ENCODE measurements around the gene C8G. TPM values are rescaled to one million over a fixed set of nuclear protein-coding genes. Genes with fewer than 3 reads are reported as not detected.

C8G gene
- polyA plus RNA-seq, 1 donor from 2014 or later: not detected

- TF ChIP-seq CTCF (IDR thresholded peaks at IDR 0.05; ENCODE audit: poor library complexity, severe bottlenecking) (no peak), SMC3 (conservative IDR thresholded peaks at IDR 0.05; ENCODE audit: poor library complexity) (no peak), POLR2AphosphoS5 (IDR thresholded peaks at IDR 0.05) (no peak), EZH2 (IDR thresholded peaks at IDR 0.05; ENCODE audit: borderline replicate concordance, insufficient read depth, low read length, poor library complexity, severe bottlenecking) (no peak), RAD21 (conservative IDR thresholded peaks at IDR 0.05) (no peak), EP300 (conservative IDR thresholded peaks at IDR 0.05; ENCODE audit: poor library complexity, severe bottlenecking) (no peak)
- no peaks in the 10 kb centered on the region for H3K79me2 ChIP-seq (replicated peaks; ENCODE audit: insufficient read depth, low read length)
- no peak overlapping the region for H3K27ac ChIP-seq (ENCODE audit: low read length)
- H2AFZ ChIP-seq (ENCODE audit: low read depth, low read length): no peak overlapping the region
- no peaks in the 10 kb centered on the region for H3K9me3 ChIP-seq (ENCODE audit: low read length)
- no peaks in the 10 kb centered on the region for H3K27me3 ChIP-seq (ENCODE audit: insufficient read depth, low read depth, low read length)
- no peaks in the 10 kb centered on the region for H4K20me1 ChIP-seq (ENCODE audit: insufficient read depth)
- no peaks in the 10 kb centered on the region for H3K9me2 ChIP-seq (ENCODE audit: insufficient read depth, low read length)
- no peaks in the 10 kb centered on the region for H3F3A ChIP-seq (ENCODE audit: insufficient read depth, low read length, poor library complexity, severe bottlenecking)
- no peak overlapping the region for H3K4me2 ChIP-seq (ENCODE audit: low read length)
- H3K36me3 ChIP-seq (ENCODE audit: insufficient read depth, low read length): no peaks in the 10 kb centered on the region
- H3K4me3 ChIP-seq (ENCODE audit: low read length): no peak overlapping the region
- H3K9ac ChIP-seq (ENCODE audit: low read length): no peak overlapping the region
These were observed 8.8 kb downstream of the C8G start for GRCh38 chr9:136953771-136954269.

- Histone ChIP-seq H3K9me2 (ENCODE audit: insufficient read depth, low read length) (no peaks in the 10 kb centered on the region), H3K9me3 (ENCODE audit: low read length) (no peaks in the 10 kb centered on the region), H3K27ac (ENCODE audit: low read length) (no peak overlapping the region), H2AFZ (ENCODE audit: low read depth, low read length) (no peak overlapping the region), H3K79me2 (replicated peaks; ENCODE audit: insufficient read depth, low read length) (no peaks in the 10 kb centered on the region), H3F3A (ENCODE audit: insufficient read depth, low read length, poor library complexity, severe bottlenecking) (no peaks in the 10 kb centered on the region), H3K36me3 (ENCODE audit: insufficient read depth, low read length) (no peaks in the 10 kb centered on the region), H3K9ac (ENCODE audit: low read length) (no peak overlapping the region), H3K27me3 (ENCODE audit: insufficient read depth, low read depth, low read length) (no peaks in the 10 kb centered on the region), H3K4me3 (ENCODE audit: low read length) (no peak overlapping the region), H4K20me1 (ENCODE audit: insufficient read depth) (no peaks in the 10 kb centered on the region), H3K4me2 (ENCODE audit: low read length) (no peak overlapping the region)
- TF ChIP-seq RAD21 (conservative IDR thresholded peaks at IDR 0.05): no peak
These were observed 9.4 kb downstream of the C8G start for GRCh38 chr9:136954270-136955083.

DNA sequence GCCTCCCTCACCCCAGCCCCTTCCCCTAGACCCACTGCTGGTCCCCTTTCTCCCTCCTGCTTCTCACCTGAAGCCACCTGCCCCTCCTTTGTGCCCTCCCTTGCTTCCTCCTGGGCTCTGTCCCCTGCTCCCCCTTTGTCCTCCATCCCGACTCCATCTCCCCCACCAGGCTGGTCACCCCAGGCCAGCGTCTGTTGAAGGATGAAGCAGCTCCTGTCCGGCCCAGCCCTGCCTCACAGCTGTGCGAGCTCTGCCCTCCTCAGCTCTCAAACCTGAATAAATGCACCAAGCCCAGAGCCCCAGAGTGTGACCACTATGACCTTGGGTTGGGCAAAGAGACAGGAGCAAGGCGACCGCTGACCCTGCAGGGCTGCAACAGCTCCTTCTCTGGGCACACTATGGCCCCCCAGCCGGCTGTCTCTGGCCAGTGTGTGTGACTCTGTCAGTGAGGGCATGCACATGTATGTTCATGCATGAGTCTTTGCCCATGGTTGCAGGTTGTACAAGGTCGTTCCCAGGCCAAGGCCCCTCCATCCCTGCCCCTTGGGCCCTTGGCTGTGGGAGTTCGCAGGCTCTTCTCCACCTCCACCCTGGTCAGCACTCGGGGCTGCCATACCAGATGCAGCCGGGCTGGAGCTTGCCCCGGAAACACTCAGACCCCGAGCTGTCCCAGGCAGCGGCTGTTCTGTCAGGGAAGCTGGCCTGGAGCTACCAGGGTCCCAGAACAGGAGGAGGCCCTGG, 10.3 kb downstream of the C8G start:
- H3K9ac ChIP-seq (ENCODE audit: low read length): no peak overlapping the region
- no peak overlapping the region for H2AFZ ChIP-seq (ENCODE audit: low read depth, low read length)
- H3K4me2 ChIP-seq (ENCODE audit: low read length): no peak overlapping the region
- no peak for TF ChIP-seq RAD21 (conservative IDR thresholded peaks at IDR 0.05)
- TF ChIP-seq CTCF (IDR thresholded peaks at IDR 0.05; ENCODE audit: poor library complexity, severe bottlenecking): no peak
- TF ChIP-seq EZH2 (IDR thresholded peaks at IDR 0.05; ENCODE audit: borderline replicate concordance, insufficient read depth, low read length, poor library complexity, severe bottlenecking): no peak
- no peak for TF ChIP-seq SMC3 (conservative IDR thresholded peaks at IDR 0.05; ENCODE audit: poor library complexity)
- no peak for TF ChIP-seq REST (IDR thresholded peaks at IDR 0.05; ENCODE audit: borderline replicate concordance)
- no peak for TF ChIP-seq TAF1 (IDR thresholded peaks at IDR 0.05; ENCODE audit: low read depth)
- no peak for TF ChIP-seq EP300 (conservative IDR thresholded peaks at IDR 0.05; ENCODE audit: poor library complexity, severe bottlenecking)
- TF ChIP-seq POLR2AphosphoS5 (IDR thresholded peaks at IDR 0.05): no peak
- no peaks in the 10 kb centered on the region for H3K9me3 ChIP-seq (ENCODE audit: low read length)
- H3K4me3 ChIP-seq (ENCODE audit: low read length): no peak overlapping the region
- no peaks in the 10 kb centered on the region for H3K27me3 ChIP-seq (ENCODE audit: insufficient read depth, low read depth, low read length)
- H3K9me2 ChIP-seq (ENCODE audit: insufficient read depth, low read length): no peaks in the 10 kb centered on the region
- H3K79me2 ChIP-seq (replicated peaks; ENCODE audit: insufficient read depth, low read length): no peaks in the 10 kb centered on the region
- H3K36me3 ChIP-seq (ENCODE audit: insufficient read depth, low read length): no peaks in the 10 kb centered on the region
- no peak overlapping the region for H3K27ac ChIP-seq (ENCODE audit: low read length)
- no peaks in the 10 kb centered on the region for H4K20me1 ChIP-seq (ENCODE audit: insufficient read depth)
- no peaks in the 10 kb centered on the region for H3F3A ChIP-seq (ENCODE audit: insufficient read depth, low read length, poor library complexity, severe bottlenecking)
